HCEC 1CT (cell line): ENCODE data around the gene EML1.

Experiments
- DNase-seq: peaks from one replicate; pipeline ENCODE4 v3.0.0-alpha.2; 2017

The EML1 gene

GRCh38 chr14:99793213-99794150 lies at the start of gene EML1:
Gene EML1 (plus strand): TSS chr14:99793413. CDS start chr14:99793477, 64 bp downstream.
- DNase-seq = peak; percentile 86

- DNase-seq = peak; percentile 61
Measured at GRCh38 chr14:99744199-99744872, 48.9 kb upstream of the EML1 start.

DNA sequence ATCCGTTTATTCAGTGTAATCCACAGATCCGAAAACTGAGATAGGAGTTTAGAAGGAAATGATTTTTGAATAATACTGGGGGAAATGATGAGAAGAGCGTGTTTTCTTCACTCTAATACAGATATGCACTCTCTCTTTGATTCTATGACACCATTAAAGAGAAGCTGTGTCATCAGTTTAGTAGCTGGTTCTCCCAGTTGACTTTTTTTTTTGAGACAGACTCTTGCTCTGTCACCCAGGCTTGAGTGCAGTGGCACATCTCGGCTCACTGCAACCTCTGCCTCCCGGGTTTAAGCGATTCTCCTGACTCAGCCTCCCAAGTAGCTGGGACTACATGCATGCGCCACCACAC lies 48.4 kb upstream of the EML1 start:
- DNase-seq = no peak

DNA sequence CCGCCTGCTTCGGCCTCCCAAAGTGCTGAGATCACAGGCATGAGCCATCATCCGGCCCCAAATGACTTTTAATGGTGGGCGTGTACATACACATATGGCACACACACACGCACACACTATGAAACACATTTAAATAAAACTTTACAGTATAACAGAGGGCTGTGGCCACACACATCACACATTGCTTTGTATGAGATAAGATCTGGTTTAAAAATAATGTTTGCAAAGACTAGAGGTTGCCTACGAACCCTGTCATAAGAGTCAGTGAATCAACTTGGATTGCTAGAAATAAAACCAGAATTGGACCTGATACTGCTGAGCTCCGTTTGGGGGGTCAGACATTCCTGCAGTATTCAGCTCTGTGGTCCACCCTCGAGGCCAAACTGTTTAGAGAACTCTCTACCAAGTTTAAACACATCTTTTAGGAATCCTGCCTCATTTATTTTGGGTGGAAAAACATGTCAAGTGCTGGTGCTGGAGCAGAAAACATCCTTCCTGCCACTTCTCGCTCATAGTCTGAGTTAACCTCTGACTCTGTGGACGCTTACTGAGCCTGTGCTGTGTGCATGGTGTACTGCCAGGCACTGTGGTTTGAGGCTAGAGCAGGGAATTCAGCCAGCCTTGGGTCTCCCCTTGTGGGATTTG lies 47.8 kb upstream of the EML1 start:
- peak; percentile 80 for DNase-seq

DNA sequence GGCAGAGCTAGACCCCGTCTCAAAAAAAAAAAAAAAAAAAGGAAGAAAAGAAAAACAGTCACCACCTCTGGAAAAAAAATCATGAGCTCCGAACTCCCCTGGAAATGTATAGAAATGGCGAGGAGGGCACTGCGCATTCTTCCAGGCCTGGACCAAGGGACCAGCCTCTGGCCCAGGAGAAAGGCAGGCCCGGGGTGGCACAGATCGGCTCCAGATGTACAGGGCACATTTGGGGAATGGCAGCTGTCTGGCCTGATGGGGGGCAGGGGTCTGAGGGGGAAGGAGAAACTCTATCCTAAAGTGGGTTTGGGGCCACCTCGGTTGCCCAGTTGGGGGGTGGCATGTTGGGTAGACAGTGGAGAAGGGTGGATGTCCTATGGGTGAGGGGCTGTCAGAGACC lies 46.0 kb upstream of the EML1 start:
- no peak for DNase-seq

- DNase-seq = no peak
Measured at GRCh38 chr14:99747582-99748330, 45.5 kb upstream of the EML1 start.

GRCh38 chr14:99748529-99748928 lies 44.7 kb upstream of the EML1 start:
- DNase-seq = no peak

GRCh38 chr14:99749142-99749541 lies 44.1 kb upstream of the EML1 start:
- no peak for DNase-seq

DNA sequence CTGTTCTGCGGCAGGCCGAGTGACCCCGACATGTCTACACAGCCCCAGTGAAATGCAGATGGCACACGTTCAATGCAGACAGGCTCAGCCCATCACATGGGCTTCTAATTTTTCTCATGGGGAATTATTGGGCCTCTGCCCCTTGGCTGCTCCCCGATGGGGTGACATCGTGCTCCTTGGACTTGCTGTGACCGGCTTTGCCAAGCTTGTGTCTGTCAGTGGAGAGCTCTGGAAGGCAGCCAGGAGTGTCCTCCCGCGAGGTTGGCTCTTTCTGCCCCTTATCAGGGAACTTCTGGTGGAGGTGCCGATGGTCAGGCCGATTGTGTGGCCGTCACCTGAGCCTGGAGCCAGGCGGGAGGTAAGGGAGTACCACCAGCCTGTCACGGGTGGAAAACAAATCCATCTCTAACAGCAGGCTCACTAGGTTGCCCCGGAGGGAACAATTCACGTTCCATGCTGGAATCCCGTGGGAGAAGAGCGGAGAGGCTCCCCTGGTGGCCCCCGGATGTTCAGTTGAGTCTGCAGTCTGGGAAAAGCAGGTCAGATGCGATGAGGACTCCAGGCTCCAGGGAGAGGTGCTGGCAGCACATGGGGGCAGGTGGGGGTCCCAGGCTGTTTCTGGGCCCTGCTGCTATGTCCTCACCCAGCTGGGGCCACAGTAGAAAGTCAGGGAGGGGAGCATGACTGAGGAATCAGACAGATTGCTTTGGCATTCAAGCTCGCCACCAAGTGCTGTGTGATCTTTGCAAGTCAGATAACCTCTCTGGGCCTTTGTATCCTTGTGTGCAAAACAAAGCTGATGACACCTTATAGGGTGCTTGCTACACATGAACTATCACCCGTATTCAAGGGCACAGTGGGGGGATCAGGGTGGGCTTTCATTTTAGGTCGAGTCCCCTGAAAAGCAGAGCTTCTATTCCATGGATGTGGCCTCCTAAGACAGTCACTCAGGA lies 43.2 kb upstream of the EML1 start:
- no peak for DNase-seq

DNA sequence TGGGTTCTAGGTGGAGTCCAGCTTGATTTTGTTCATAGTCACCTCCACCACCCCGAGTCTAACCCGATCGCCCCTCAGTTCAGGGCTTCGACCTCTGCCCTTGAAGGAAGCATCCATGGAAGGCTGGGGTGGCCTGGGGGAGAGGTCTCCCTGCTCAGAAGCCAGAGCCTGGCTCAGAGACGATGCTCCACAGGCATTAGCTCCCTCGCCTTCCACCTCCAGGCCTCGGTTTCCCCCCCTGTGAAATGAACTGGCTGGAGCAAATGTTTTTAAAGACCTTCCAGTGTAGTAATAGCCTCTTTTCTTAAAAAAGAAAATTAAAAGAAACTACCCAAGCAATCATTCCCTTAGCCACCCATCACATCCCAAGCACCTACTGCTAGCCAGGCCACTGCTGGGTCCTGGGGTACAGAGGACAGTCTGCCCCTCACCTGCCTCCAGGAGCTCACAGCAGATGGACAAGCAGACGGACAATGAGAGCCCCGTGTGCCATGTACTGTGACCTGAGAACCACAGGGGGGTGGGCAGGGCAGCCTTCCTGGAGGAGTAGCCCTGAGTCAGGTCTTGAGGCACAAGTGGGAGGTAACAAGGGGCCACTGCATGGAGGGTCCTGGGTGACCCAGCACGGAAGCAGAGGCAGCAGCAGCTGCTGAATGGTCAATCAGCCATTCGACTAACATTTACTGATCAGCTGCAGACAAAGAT lies 42.3 kb upstream of the EML1 start:
- DNase-seq = no peak

GRCh38 chr14:99751539-99752485 lies 41.4 kb upstream of the EML1 start:
- DNase-seq = peak; percentile 55

DNA sequence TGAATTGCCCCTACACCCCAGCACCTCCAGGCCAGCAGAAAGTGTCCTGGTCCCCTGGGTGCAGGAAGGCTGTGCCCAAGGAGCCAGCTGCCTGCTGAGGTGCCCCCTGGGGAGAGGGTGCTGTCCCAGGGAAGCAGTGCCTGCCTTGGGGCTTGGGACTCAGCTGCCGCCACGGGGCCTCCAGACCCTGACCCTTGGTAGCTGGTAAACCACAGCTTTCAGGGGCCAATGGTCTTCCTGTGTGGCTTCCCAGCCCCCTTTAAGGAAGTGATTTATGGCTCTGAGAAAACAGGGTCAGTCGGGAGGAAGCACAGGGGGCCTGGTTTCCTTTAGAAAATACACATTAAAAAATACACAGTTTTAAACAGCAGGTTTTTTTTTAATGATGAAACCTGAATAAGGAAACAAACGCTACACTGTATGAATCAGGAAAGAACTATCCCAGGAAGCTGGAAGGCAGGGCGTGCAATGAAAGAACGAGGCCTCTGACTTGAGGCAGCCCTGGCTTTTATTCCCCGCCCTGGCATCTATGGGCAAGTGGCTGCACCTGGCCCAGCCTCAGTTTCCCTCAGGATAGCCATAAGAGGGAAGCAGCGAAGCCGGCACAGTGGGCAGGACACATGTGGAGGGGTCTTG lies 40.6 kb upstream of the EML1 start:
- DNase-seq = peak; percentile 77

GRCh38 chr14:99753225-99754140 lies 39.7 kb upstream of the EML1 start:
- no peak for DNase-seq

DNA sequence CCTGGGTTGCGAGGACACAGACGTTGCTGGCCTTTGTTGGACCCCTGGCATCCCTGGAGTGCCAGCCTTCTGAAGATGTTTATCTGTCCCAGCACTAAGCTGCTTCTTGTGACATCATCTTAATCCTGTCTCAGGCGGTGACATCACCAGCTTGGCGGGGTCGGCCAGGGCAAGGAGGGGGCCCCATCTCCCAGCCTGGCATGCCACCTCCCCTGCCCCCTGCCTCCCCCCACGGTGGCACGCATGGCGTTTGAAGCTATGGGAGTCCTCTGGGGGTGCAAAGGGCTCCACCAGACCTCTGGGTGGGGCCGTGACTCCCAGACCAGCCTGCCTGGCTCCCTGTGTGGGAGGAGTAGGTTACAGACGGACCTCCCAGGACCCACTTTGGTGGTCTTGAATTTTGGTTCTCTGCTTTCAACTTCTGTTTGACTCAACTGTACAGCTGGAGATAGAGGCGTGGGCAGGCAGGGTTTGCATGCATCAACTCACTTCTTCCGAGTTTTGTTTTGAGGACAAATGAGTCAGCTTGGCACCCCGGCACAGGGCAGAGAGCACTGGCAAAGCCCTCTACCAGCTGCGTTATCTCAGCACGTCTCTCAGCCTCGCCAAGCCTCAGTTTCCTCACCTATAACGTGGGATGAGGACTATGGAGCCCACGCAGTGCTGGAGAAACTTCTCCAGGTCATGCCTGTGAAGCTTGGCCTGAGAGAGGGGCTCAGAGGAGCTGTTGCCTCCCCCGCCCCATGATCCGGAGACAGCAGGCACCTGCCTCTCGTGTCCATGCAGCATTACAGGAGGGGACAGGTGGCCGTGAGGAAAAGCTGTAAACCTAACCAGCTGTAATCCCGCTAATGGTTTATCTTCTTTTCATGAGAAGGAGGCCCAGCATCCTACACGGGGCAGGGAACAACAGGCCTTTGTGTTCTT lies 38.8 kb upstream of the EML1 start:
- DNase-seq = peak; percentile 44

DNA sequence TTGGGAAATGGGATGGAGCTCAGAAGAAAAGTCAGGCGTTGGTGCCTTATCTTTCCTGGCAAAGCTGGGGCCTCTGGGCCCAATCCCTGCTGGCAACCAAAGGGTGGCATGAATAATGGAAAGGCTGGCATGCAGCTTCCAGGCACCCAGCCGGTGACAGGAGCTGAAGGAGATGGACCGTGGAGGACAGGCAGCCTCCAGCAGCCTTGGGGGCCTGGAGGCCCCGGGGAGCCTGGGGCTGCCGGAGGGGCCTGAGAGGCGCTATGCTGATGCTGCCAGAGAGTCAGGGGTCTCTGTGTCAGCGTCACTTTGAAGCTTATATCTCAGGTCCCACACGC lies 38.2 kb upstream of the EML1 start:
- no peak for DNase-seq

DNA sequence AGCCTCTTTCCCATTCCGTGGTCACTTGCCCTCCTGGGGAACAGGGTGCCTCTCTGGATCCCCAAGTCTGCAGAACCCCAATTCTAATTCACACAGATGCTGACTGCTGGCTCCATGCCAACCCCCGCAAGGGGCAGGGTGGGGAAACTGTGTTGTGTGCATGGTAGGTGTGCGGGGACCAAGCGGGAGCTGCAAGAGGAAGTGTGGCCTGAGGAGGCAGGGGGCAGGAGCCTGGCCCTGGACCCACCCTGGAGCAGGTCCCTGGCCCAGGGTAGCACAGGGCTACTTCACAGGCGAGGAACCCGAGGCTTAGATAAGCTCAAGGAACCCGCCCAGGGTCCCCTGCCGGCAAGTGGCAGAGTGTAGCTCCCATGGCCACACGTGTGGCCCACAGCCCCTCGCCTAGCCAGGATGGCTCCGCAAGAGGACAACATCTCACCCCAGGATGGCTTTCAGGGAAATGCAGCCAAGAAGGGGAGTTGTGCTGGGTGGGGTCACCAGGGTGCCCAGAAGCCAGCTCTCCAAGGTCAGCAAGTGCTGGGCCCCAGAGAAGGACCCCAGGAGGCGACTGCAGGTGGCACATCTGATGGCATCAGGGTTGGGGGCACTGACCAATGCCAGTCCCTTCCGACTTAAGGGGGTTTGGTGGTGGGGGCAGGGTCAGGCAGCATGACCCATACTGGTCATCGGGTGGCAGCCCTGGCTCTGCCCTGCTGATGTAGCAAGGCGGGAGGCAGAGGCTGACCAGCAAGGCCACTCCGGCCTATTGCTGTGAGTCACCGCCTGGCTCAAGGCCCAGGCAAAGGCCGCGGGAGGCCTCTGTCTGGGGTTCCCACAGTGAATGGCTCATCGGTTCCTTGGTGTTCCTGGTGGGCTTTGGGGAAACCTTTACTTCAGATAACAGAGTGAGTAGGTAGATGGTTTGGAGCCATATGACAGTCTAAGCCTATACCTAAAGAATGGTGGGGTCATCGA lies 37.3 kb upstream of the EML1 start:
- peak; percentile 91 for DNase-seq
